ENCODE results near the gene STK32B.

Gene STK32B

GRCh38 chr4:5374592-5374991 lies 323.3 kb downstream of the STK32B start:
- TF ChIP-seq CTCF (IDR thresholded peaks at IDR 0.05; ENCODE audit: low read depth, low read length) = no peak
- DNase-seq = no peak
- no peaks in the 10 kb centered on the region for H3K9me3 ChIP-seq
- no peaks in the 10 kb centered on the region for H3K4me1 ChIP-seq
- H3K36me3 ChIP-seq = no peaks in the 10 kb centered on the region
- H3K27me3 ChIP-seq = no peaks in the 10 kb centered on the region; the same call in 1 of the 2 replicates
- no peak overlapping the region for H3K4me3 ChIP-seq (ENCODE audit: low read depth, low read length)

DNA sequence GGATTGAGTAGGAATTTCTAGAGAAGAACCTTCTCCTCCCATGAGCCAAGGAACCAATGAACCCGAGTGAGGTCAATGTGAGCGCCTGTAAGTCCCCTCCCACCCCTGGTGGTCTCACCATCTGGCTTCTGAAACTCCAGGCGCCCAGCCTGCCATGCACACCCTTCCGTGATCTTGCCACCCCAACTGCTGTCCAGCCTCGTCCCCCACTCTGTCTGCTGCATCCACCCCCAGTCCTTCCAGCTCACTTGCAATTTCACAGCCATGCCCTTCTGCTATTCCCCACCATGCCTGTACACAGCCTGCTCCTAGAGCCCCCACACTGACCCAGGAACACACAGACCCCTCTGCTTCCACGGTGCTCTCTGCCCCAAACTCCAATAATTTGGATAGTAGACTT lies 323.7 kb downstream of the STK32B start:
- TF ChIP-seq CTCF (IDR thresholded peaks at IDR 0.05; ENCODE audit: low read depth, low read length) = no peak
- Histone ChIP-seq H3K27me3 (no peaks in the 10 kb centered on the region; the same call in 1 of the 2 replicates), H3K9me3 (no peaks in the 10 kb centered on the region), H3K4me3 (ENCODE audit: low read depth, low read length) (no peak overlapping the region), H3K36me3 (no peaks in the 10 kb centered on the region), H3K4me1 (no peaks in the 10 kb centered on the region)
- no peak for DNase-seq

DNA sequence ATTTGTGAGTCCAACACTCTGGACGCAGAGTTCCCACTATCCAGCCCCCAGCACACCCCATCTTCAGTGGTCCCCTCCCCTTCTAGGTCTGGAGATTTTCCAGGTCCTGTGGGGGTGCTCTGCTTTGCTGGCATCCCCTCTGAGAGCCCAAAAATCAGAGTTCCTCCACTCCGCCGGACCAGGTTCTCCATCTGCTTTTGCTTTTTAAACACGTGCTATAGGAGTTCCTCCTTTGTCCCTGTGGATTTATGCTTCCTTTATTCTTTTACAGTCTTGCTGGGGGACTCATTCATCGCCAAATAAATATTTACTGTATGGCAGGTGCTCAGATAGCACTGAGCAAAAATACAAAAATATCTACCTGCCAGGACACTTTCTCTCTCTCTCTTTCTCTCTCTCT lies 324.7 kb downstream of the STK32B start:
- H3K9me3 ChIP-seq = no peaks in the 10 kb centered on the region
- H3K4me1 ChIP-seq = no peaks in the 10 kb centered on the region
- no peak for DNase-seq
- TF ChIP-seq CTCF (IDR thresholded peaks at IDR 0.05; ENCODE audit: low read depth, low read length) = no peak
- no peak overlapping the region for H3K4me3 ChIP-seq (ENCODE audit: low read depth, low read length)
- no peaks in the 10 kb centered on the region for H3K36me3 ChIP-seq
- H3K27me3 ChIP-seq = no peaks in the 10 kb centered on the region; the same call in 1 of the 2 replicates

GRCh38 chr4:5378002-5378401 lies 326.7 kb downstream of the STK32B start:
- H3K36me3 ChIP-seq = no peaks in the 10 kb centered on the region
- H3K4me1 ChIP-seq = no peaks in the 10 kb centered on the region
- no peaks in the 10 kb centered on the region; the same call in 1 of the 2 replicates for H3K27me3 ChIP-seq
- H3K9me3 ChIP-seq = no peaks in the 10 kb centered on the region
- no peak overlapping the region for H3K4me3 ChIP-seq (ENCODE audit: low read depth, low read length)
- peak; percentile 41 for DNase-seq
- peak; percentile 48 for TF ChIP-seq CTCF (IDR thresholded peaks at IDR 0.05; ENCODE audit: low read depth, low read length)

GRCh38 chr4:5379895-5380294 lies 328.6 kb downstream of the STK32B start:
- Histone ChIP-seq H3K27me3 (no peaks in the 10 kb centered on the region; the same call in 1 of the 2 replicates), H3K9me3 (no peaks in the 10 kb centered on the region), H3K36me3 (no peaks in the 10 kb centered on the region), H3K4me3 (ENCODE audit: low read depth, low read length) (no peak overlapping the region), H3K4me1 (no peaks in the 10 kb centered on the region)
- no peak for TF ChIP-seq CTCF (IDR thresholded peaks at IDR 0.05; ENCODE audit: low read depth, low read length)
- DNase-seq = no peak

DNA sequence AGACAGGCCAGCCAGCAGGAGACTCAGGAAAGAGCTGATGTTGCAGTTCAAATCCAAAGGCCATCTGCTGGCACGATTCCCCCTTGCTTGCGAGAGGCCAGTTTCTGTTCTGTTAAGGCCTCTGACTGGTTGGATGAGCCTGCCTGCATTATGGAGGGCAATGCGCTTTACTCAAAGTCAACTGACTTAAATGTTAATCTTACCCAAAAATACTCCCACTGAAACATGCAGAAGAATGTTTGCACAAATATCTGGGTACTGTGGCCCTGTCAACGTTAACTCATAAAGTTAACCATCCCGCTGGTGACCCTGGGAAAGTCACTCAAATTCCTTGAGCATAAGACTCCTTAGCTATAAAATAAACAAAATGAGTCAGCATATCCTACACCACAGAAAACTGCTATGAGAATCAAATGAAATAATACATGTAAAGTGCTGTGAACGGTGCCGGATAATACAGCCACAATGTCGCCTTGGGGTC lies 330.7 kb downstream of the STK32B start:
- Histone ChIP-seq H3K36me3 (no peaks in the 10 kb centered on the region), H3K9me3 (no peaks in the 10 kb centered on the region), H3K27me3 (no peaks in the 10 kb centered on the region; the same call in 1 of the 2 replicates), H3K4me1 (no peaks in the 10 kb centered on the region), H3K4me3 (ENCODE audit: low read depth, low read length) (no peak overlapping the region)
- no peak for DNase-seq
- no peak for TF ChIP-seq CTCF (IDR thresholded peaks at IDR 0.05; ENCODE audit: low read depth, low read length)

Measured in BE2C (cell line).